B cell (primary cell): ENCODE results near the gene PLA2G2D. TPM values are rescaled to one million over a fixed set of nuclear protein-coding genes. Genes with fewer than 3 reads are reported as not detected.

Experiments
- ATAC-seq: fragments of 200-7000 bp; cut with Tn5 transposase; one replicate; pipeline ENCODE4 v1.10.0; 2021; ENCODE audit warnings: low read depth, mild to moderate bottlenecking, moderate number of reproducible peaks, moderate library complexity
- CTCF ChIA-PET: fragments of 350-600 bp; sonication (Branson Sonifier 250); formaldehyde crosslinking; loops from one replicate; lab custom pipeline; 2021; ENCODE audit warnings: antibody characterized with exemption, inconsistent platforms; lab: Charles Lee
- POLR2A ChIA-PET: fragments of 350-600 bp; sonication (Branson Sonifier 250); formaldehyde crosslinking; loops from one replicate; lab custom pipeline; 2021; ENCODE audit warnings: antibody characterized with exemption; lab: Charles Lee
- DNase-seq: peaks from one replicate; pipeline ENCODE4 v3.0.0; 2013
- H2AFZ ChIP-seq: 2 replicates; pipeline ENCODE4 v1.6.1; 2012; ENCODE audit warnings: mild to moderate bottlenecking, low read depth, low read length; ENCODE audit not compliant: insufficient read depth, poor library complexity, severe bottlenecking
- H3K27ac ChIP-seq, 2 donors: 1 replicate in 1 of 2; 2 replicates in 1 of 2; pipeline ENCODE4 v1.5.1; 2012 to 2013; ENCODE audit warnings: low read length in 2 of 2, mild to moderate bottlenecking in 2 of 2, moderate library complexity in 1 of 2
- H3K27me3 ChIP-seq, 4 experiments: fragments of 200-600 bp in 1 of 4; sonication (generic) in 1 of 4; replicated peaks in 1 of 4; 1 replicate in 2 of 4; 2 replicates in 2 of 4; pipeline versions ENCODE4 v1.6.1 to v1.7.0; 2013 to 2016; ENCODE audit warnings: low read length in 3 of 4, mild to moderate bottlenecking in 2 of 4, mixed read lengths in 1 of 4, moderate library complexity in 1 of 4; ENCODE audit not compliant: insufficient read depth in 4 of 4, control insufficient read depth in 3 of 4; ENCODE audit errors: control extremely low read depth in 1 of 4
- H3K36me3 ChIP-seq, 2 experiments: replicated peaks in 1 of 2; 1 replicate in 1 of 2; 2 replicates in 1 of 2; pipeline versions ENCODE4 v1.6.1 to v1.7.1; 2013; ENCODE audit warnings: low read length in 1 of 2; ENCODE audit not compliant: insufficient read depth in 2 of 2, control insufficient read depth in 1 of 2; ENCODE audit errors: control extremely low read depth in 1 of 2, extremely low read depth in 1 of 2
- H3K4me1 ChIP-seq, 2 donors: fragments of 200-600 bp in 1 of 2; sonication (generic) in 1 of 2; 1 replicate in 1 of 2; 2 replicates in 1 of 2; pipeline versions ENCODE4 v1.5.1 to v1.6.1; 2013 to 2017; ENCODE audit warnings: low read length in 2 of 2; ENCODE audit not compliant: control insufficient read depth in 2 of 2, insufficient read depth in 2 of 2
- H3K4me2 ChIP-seq: replicated peaks from 2 replicates; pipeline ENCODE3; 2012; ENCODE audit warnings: mild to moderate bottlenecking, low read depth, low read length; ENCODE audit not compliant: poor library complexity, severe bottlenecking
- H3K4me3 ChIP-seq, 5 experiments: fragments of 200-600 bp in 1 of 5; sonication (generic) in 1 of 5; 1 replicate in 3 of 5; 2 replicates in 2 of 5; pipeline versions ENCODE4 v1.5.1 to v1.7.0; 2011 to 2016; ENCODE audit warnings: low read length in 4 of 5, mild to moderate bottlenecking in 4 of 5, low read depth in 2 of 5, control low read depth in 1 of 5, moderate library complexity in 1 of 5; ENCODE audit not compliant: insufficient read depth in 1 of 5; ENCODE audit errors: control extremely low read depth in 1 of 5, extremely low read depth in 1 of 5
- H3K79me2 ChIP-seq: fragments of 200-600 bp; sonication (generic); one replicate; pipeline ENCODE4 v1.6.0; 2016; ENCODE audit warnings: low read length; ENCODE audit not compliant: control insufficient read depth, insufficient read depth
- H3K9ac ChIP-seq: fragments of 200-600 bp; sonication (generic); 2 replicates; pipeline ENCODE4 v1.6.1; 2017; ENCODE audit warnings: mild to moderate bottlenecking, low read length, moderate library complexity
- H3K9me3 ChIP-seq, 3 donors: one replicate each; pipeline versions ENCODE4 v1.6.1 to v1.7.1; 2013; ENCODE audit warnings: low read length in 2 of 3; ENCODE audit not compliant: control insufficient read depth in 2 of 3, insufficient read depth in 1 of 3; ENCODE audit errors: control extremely low read depth in 1 of 3
- H4K20me1 ChIP-seq: 2 replicates; pipeline ENCODE4 v1.6.0; 2012; ENCODE audit warnings: mild to moderate bottlenecking, low read length; ENCODE audit not compliant: insufficient read depth, control insufficient read depth, poor library complexity, severe bottlenecking
- H3K27ac Mint-ChIP-seq: one replicate; pipeline ENCODE4 v1.8.0; 2021; ENCODE audit warnings: mixed read lengths
- H3K27me3 Mint-ChIP-seq: one replicate; pipeline ENCODE4 v1.8.0; 2021; ENCODE audit warnings: mixed read lengths
- H3K4me1 Mint-ChIP-seq: one replicate; pipeline ENCODE4 v1.8.0; 2021; ENCODE audit warnings: mixed read lengths
- H3K4me3 Mint-ChIP-seq: one replicate; pipeline ENCODE4 v1.8.0; 2021; ENCODE audit warnings: mixed read lengths
- H3K9me3 Mint-ChIP-seq: one replicate; pipeline ENCODE4 v1.8.0; 2022; ENCODE audit warnings: mixed read lengths; ENCODE audit not compliant: insufficient read depth
- CTCF ChIP-seq: fragments of 200-600 bp; IDR thresholded peaks from one replicate; pipeline ENCODE4 v1.8.0; 2022; ENCODE audit warnings: antibody characterized with exemption, mild to moderate bottlenecking
- EZH2 ChIP-seq: IDR thresholded peaks from 2 replicates; pipeline ENCODE4 v1.6.1; 2012; ENCODE audit warnings: borderline replicate concordance, low read depth, mild to moderate bottlenecking, moderate library complexity, low read length; ENCODE audit not compliant: insufficient read depth, poor library complexity, severe bottlenecking
- WGBS: methylation state at CpG from one replicate; pipeline ENCODE4 v1.1.5; 2013; ENCODE audit warnings: missing lambda C conversion rate; ENCODE audit not compliant: insufficient coverage; 5-methylcytosine and 5-hydroxymethylcytosine counted together
- intact Hi-C: fragments of 100-400 bp; cut with micrococcal nuclease; formaldehyde crosslinking; loops from one replicate; pipeline ENCODE4 v1.10.0; 2022
- polyA plus RNA-seq: library from polyadenylated mRNA; depleted of rRNA; stranded (reverse); fragments of >200 nt; gene quantifications from 2 replicates; pipeline ENCODE4 v1.2.3, GENCODE V29; 2012
- total RNA-seq, 2 donors: library from RNA; stranded (reverse); fragments of 120-200 nt in 1 of 2; gene quantifications; 1 replicate in 1 of 2; 2 replicates in 1 of 2; pipeline versions ENCODE4 v1.2.3 to v1.2.4, GENCODE V29; 2013 to 2022

PLA2G2D gene
- total and polyA plus RNA-seq, 2 donors (not counting 1 experiment from before 2014, with no cell fraction given), result 2.3 to 2.8 TPM

DNA sequence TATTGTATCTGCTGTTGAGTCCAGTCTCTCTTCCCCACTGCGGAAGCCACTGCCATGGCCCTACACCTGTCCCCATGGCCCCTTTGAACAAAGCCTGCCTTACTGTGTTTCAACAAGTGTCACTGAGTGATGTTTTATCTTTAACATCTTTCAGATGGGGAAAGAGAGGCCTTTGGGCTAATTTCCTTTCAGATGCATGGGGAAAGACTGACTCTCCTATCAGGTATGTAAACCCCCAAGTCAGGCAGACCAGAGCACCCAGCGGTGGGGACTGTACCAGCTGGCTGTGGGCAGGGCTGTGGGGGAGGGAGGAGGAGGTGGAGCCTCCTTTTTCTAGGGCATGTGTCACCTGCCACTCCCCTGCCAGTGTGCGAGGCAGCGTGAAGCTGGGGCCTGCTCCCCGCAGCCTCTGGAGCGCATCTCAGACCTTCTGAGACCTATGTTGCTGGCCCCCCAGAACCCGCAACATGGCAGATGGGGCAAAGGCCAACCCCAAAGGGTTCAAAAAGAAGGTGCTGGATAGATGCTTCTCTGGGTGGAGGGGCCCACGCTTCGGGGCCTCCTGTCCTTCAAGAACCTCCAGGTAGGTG is 19.7 kb upstream of the PLA2G2D start, which contains the start of gene PLA2G2F:
Gene PLA2G2F (plus strand): TSS at position 363 of the 590 bp plus-strand sequence. CDS start 105 bp downstream, at position 468.
- ChIA-PET CTCF (no interaction called here), POLR2A (no interaction called here)
- H3K27ac ChIP-seq, result no peak within 1 kb of the TSS
- ATAC-seq (no peak), DNase-seq (no peak)
- no peaks in the 10 kb centered on the region for H3K36me3 ChIP-seq
- TF ChIP-seq EZH2, result no peak
- TF ChIP-seq CTCF, result no peak
- no peak within 1 kb of the TSS for H3K4me2 ChIP-seq
- Mint-ChIP-seq H3K9me3 (no peaks in the 10 kb centered on the region), H3K27me3 (peaks cover 11% of the 10 kb centered on the region), H3K4me3 (no peak within 1 kb of the TSS), H3K27ac (no peak within 1 kb of the TSS), H3K4me1 (no peaks in the 10 kb centered on the region)
- WGBS, result 97% methylated on average over 6 of the region's 9 CpGs
- intact Hi-C loops, result no loop called here
- no peak within 1 kb of the TSS for H3K4me3 ChIP-seq
- H3K9ac ChIP-seq, result no peak within 1 kb of the TSS
- peaks cover 0 to 6% (median 0%) of the 10 kb centered on the region in 4 experiments for H3K27me3 ChIP-seq
- no peaks in the 10 kb centered on the region for H4K20me1 ChIP-seq
- no peaks in the 10 kb centered on the region for H3K79me2 ChIP-seq
- H3K4me1 ChIP-seq, result no peaks in the 10 kb centered on the region
- no peak within 1 kb of the TSS for H2AFZ ChIP-seq
- peaks cover 0 to 4% (median 0%) of the 10 kb centered on the region in 3 donors for H3K9me3 ChIP-seq

- no peak overlapping the region for H3K9ac ChIP-seq
- H3K9me3 ChIP-seq, result peaks cover 0 to 4% (median 0%) of the 10 kb centered on the region in 3 donors
- Mint-ChIP-seq H3K27me3 (peaks cover 13% of the 10 kb centered on the region), H3K4me3 (no peak overlapping the region), H3K9me3 (no peaks in the 10 kb centered on the region), H3K4me1 (no peaks in the 10 kb centered on the region), H3K27ac (no peak overlapping the region)
- H3K4me2 ChIP-seq, result no peak overlapping the region
- no peak overlapping the region for H2AFZ ChIP-seq
- 90% methylated on average over 2 of the region's 6 CpGs for WGBS
- ATAC-seq (no peak), DNase-seq (no peak)
- TF ChIP-seq EZH2 (no peak), CTCF (no peak)
- no peak overlapping the region for H3K4me3 ChIP-seq
- H3K4me1 ChIP-seq, result no peaks in the 10 kb centered on the region
- H3K27me3 ChIP-seq, result peaks cover 0 to 6% (median 0%) of the 10 kb centered on the region in 4 experiments
- H3K27ac ChIP-seq, result no peak overlapping the region
- H4K20me1 ChIP-seq, result no peaks in the 10 kb centered on the region
- POLR2A ChIA-PET, result no interaction called here
- H3K79me2 ChIP-seq, result no peaks in the 10 kb centered on the region
- CTCF ChIA-PET, result no interaction called here
- no peaks in the 10 kb centered on the region for H3K36me3 ChIP-seq
- intact Hi-C loops, result no loop called here
Observed at GRCh38 chr1:20138346-20138745, 19.0 kb upstream of the PLA2G2D start.
